Ramos (cell line): ENCODE results near the gene LOXL3.

Experiments used
- in situ Hi-C: fragments of 300-500 bp; cut with MboI; formaldehyde crosslinking; loops from one replicate; pipeline ENCODE4 v1.14.3; 2022; ENCODE audit warnings: low sequenced_read_pairs; ENCODE audit not compliant: unreplicated experiment

The LOXL3 gene

DNA sequence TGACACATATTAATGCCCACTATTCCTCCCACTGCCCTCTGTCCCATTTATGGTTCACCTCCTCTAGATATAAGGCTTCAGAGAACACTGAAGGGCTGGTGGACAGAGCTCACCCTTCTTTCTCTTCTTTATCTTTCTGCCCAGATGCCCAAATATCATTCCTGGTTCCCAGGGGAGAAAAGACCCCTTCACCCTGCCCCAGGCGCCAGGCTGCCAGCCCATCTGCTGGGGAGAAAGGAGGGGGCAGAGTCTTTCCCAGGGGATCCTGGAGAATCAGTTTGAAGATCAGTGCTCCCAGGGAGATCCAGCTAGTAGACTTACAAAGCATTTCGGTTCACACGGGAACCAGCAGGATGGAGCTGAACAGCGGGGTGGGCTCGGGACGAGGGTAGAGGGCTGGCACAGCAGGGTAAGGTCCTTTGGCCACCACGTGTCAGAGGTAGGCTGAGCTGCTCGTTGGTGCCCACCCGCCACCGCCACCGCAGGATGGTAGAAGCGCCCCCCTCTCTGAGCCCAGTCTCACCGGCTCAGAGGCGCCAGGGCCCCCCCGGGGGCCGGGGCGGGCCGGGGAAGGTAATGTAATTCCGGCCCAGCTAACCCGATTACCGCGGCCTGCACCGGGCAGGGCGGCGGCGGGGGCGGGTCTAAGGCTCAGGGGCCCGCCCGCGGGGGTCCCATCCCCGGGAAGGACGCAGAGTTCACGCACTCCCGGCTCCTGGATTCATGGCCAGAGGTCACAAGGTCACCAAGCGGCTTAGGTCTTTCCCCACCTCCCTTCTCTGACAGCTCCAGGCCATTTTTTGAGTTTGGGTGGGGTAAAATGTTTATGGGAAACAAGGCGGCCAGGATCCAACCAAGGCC lies 40.8 kb downstream of the LOXL3 start:
- in situ Hi-C loops = no loop called here

DNA sequence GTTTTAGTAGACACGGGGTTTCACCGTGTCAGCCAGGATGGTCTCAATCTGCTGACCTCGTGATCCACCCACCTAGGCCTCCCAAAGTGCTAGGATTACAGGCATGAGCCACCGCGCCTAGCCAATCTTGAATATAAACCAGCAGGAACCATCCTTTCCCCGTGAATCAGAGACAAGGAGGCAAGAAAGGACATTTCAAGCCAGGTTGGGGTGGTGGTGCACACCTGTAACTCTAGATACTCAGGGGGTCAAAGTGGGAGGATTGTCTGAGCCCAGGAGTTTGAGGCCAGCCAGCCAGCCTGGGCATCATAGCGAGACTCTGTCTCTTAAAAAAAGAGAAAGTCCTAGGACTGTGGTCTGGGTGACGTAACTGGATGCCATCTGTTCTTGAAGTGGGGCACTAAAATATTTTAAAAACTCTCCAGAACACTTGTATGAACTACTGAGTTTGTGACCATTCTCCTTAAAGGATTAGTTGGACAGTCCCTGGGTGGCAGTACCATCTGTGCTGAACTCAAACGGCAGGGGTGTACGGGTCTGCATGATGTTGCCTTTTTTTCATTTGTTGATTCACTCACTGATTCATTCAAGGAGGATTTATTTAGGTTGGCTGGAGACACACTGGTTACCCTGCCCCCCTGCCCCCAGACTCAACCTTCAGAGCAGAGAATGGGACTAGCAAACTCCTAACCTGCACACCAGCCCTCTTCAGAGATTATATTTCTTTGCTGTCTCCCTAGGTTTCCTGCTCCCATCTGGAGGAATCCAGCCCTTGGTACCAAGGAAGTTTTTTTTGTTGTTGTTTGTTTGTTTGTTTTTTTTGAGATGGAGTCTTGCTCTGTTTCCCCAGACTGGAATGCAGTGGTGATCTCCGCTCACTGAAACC lies 42.4 kb downstream of the LOXL3 start:
- in situ Hi-C loops = no loop called here

DNA sequence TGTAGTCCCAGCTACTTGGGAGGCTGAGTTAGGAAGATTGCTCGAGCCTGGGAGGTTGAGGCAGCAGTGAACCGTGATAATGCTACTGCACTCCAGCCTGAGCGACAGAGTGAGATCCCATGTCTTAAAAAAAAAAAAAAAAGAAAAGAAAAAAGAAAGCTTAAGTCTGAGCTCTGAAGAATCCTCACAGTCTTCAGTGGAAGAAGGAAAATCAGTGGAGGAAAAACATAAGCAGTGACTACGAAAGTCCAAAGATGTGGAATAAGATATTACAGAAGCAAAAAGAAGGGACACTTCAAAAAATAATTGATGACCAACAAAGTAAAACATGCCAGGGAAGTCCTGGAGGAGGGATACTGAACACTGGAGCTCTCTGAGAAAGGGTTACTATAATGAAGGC lies 43.5 kb downstream of the LOXL3 start:
- in situ Hi-C loops = no loop called here

GRCh38 chr2:74507926-74508520 lies 45.7 kb downstream of the LOXL3 start:
- in situ Hi-C loops = no loop called here

GRCh38 chr2:74507145-74507925 lies 46.4 kb downstream of the LOXL3 start, which contains the start of gene PCGF1:
PCGF1 (minus strand) TSS chr2:74507695; CDS start chr2:74507668, 27 bp downstream.
- in situ Hi-C loops = no loop called here

GRCh38 chr2:74505448-74506246 lies 48.1 kb downstream of the LOXL3 start:
- in situ Hi-C loops = no loop called here

GRCh38 chr2:74504591-74504990 lies 49.2 kb downstream of the LOXL3 start:
- in situ Hi-C loops = no loop called here

DNA sequence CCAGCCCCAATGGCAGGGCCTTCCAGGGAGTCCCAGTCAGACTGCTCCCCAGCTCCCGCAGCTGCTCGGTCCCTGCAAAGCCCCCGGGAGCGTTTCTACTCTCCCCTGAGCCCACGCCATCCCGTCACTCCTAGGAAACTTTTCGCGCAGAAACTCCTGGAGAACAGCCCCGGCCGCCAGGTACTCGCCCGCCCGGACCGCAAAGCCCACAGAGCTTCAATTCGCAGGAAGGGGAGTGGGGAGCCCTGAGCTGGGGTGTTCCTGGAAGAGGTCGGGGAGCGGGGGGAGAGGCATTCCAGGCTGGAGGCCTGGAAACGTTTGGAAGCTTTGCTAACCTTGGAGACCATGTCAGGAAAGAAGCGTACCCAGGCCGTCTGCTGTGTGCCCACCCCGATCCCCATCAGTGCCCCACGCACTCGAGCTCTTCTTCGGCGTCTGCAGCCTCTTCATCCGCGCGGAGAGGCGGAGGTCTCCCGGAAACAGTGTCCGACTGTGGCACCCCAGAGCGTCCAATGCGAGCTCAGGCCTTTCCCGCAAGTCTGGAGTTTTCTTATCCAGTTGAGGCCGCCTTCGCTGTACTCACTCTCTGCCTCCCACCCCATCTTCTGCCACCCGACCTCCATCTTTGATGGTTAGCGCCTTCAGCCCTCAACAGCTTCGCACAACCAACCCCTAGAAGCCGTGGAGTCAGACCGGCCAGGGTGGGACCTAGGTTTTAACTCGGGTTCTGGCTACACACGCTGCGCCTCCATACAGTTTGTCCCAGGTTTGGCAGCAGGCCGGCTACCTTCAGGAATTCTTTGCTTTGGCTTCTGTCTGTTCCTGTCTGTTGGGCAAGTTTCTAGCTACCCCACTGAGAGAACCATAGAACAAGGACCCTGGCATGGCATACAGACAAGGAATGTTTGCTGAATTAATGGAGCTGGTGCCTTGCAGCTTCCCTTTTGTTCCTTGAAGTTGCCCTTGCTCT lies 50.0 kb downstream of the LOXL3 start:
- in situ Hi-C loops = no loop called here

DNA sequence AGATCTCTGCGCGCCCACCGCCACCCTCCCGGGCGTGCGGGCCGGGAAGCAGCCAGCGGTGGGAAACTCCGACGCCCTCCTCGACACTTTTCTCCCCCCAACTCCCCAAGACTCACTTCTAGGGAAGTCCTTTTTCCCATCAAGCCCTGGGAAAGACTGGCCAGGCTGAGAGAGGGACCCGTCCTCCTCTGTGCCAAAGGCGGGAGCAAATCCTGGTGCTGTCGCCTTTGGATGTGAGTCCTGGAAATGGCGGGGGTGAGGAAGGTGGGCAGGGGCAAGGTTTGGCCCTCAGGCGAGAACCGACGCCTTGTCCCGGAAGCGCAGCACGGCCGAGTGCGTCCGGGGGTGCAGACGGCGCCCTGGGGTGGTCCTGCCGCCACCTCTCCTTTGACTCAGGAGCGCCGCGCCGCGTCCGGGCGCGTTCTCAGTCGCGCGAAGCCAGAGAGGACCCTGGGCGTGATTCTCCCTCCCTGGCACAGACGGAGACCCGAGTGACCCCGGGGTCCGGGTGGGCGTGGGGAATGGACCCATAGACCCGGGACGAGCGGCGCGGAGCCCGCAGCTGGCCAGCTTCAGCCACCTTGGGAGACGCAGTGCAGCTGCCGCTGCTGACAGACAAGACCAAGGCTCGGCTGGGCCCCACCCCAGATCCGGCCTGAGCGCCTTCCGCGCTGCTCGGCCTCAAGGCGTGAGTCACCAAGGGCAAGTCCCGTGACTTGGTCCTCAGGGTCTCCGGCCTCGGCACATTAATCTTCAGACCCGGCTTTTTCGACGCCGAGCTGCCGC lies 50.8 kb downstream of the LOXL3 start:
- in situ Hi-C loops = no loop called here

- in situ Hi-C loops = no loop called here
These were observed 51.5 kb downstream of the LOXL3 start for GRCh38 chr2:74502147-74502719.

DNA sequence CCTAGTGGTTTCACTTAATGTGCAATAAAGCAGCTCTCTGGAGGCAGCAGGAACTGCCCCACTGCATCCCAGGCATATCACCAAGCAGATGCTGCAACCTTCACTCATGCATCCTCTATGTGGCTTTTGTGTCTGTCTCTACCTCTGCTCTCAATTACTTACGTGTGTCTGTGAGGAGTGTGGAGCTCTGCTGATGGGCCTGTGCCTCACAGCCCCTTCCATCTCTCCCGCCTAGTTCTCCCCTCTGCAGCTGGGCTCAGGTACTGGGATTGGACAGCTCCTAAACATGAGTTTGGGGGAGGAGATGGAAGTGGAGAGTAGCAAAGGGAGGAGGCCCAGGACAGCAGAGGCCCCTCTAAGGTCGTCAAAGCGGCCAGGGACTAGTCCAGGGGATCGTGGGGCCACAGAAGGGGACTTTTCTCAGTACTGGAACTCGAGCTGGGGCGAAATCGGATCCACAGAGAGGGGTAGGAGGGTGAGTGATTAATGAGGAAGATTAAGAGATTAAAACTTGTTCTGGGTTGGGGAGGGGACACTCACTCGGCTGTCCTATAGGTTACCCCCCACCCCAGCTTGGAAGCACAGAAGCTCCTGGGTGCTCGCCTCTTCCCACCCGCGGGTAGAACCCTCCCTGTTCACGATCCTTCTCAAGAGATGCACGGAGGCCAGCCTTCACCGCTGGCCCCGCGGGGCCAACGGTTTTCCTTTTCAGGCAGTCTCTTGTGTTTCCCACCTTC lies 52.2 kb downstream of the LOXL3 start:
- in situ Hi-C loops = no loop called here

- in situ Hi-C loops = no loop called here
These were observed 53.2 kb downstream of the LOXL3 start for GRCh38 chr2:74500578-74500946.

DNA sequence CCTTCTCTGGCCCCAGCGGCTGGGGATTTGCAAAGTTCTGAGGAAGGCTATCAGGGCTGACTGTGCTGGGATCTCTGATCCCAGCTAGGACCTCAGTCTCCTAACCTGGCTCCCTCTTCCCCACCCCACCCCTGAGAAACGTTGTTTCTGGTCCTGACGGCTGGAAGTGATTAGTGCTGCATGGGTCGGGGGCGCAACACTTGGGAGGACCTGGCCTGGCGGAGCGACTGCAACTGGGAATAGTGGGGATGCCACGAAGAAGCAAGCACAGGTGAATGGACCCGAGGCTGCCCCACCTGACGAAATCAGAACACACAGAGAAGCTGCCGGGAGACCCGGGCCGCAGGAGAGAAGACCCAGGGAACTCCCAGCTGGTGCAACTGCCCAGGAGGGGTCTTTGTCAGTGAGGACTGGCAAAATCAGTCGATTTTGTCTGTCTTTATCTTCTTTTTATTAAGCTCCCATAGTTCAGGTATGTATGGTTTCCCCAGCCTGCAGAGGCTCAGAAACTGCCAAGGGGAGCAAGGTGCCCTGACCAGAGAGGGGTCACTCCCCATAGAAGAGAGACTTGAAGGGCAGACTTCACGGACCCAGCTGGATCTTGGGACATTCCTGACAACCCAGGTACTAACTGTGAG lies 53.7 kb downstream of the LOXL3 start:
- in situ Hi-C loops = no loop called here

GRCh38 chr2:74499267-74499939 lies 54.3 kb downstream of the LOXL3 start, which contains the start of gene LBX2:
LBX2 (minus strand) TSS chr2:74499603; CDS start chr2:74499537, 66 bp downstream.
- in situ Hi-C loops = no loop called here
